Measurements from ENCODE around the gene AGAP3.

DNA sequence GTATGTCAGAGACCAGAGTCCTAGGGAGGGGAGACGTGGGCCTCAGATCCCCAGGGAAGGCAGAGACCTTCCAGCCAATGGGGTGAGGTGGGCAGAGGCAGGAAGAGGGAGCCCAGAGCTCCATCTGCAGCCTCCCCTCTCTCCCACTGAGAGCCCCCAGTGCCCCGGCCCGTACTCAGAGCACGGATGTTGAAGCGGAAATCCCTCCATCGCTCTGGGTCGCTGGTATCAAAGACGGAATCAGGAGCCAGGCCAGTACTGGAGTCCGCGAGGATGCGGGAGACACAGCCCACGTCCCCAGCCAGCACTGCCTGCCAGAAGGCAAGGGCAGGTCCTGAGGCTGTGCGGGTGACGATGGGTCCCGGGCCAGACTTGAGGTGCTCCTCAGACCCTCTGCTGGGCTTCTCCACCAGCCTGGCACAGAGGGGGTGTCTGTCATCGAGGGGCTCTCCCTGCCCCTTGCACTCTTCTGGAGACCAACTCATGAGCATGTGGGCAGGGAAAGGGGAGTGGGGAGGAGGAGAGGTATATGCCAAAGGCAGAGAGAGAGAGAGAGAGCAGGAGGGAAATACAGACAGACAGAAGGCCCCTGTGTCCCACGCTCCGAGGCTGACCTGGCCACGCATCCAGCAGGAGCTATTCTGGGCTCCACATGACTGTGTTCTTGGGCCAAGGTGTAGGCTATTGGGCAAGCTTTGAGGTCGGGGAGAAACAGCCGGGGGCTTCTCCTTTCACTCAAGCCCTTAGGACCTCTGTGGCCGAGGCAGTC, 100.5 kb downstream of the AGAP3 start, which contains the start of gene ASB10:
- TF ChIP-seq EZH2 (IDR thresholded peaks at IDR 0.05; ENCODE audit: insufficient read depth, poor library complexity, severe bottlenecking), result no peak
- TF ChIP-seq EZH2phosphoT487 (IDR thresholded peaks at IDR 0.05; ENCODE audit: insufficient read depth, low read depth), result no peak

All from GM23248 (cell line).